Posterior cingulate gyrus (tissue), 11 donors: ENCODE measurements around the gene LOXHD1.

Experiments
- DNase-seq, 10 donors: peaks; one replicate each; pipeline versions ENCODE4 v3.0.0 to v3.0.0-alpha.2; 2020 to 2021; ENCODE audit warnings: mixed read lengths in 3 of 10
- intact Hi-C: fragments of 100-400 bp; cut with DNase I; formaldehyde crosslinking; loops from one replicate; pipeline ENCODE4 v1.15.1; 2023

The LOXHD1 gene

DNA sequence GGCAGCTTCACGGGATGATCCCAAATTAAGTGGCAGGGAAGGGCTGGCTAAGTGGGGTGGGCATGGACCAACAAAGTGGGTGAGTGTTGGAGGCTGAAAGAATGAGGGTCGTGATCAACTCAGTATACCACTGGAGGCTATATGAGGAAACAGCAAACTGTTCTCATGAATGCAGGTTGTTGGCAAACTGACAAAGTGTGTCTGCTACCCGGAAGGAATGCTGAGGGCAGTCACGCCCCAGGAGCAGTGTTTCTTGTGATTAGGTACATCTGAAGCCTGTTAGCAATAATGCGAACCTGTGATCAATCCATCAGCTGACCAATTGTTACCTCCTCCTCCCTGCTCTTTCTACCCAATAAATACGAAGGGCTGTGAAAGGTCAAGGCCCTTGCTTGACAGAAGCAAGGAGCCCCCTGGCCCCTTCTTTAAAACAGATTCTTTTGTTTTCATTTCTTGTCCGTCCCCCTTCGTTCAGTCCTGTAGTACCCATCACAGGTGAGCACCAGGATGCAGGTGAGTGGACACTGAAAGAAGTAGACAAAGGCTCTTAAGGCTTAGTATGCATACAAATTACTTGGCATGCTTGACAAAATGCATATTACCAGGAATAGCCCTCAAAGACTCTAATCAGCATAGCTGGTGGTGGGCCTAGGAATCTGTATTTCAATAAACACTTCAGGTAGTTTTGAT, 67.9 kb downstream of the LOXHD1 start:
- intact Hi-C loops: no loop called here
- no peak for DNase-seq

DNA sequence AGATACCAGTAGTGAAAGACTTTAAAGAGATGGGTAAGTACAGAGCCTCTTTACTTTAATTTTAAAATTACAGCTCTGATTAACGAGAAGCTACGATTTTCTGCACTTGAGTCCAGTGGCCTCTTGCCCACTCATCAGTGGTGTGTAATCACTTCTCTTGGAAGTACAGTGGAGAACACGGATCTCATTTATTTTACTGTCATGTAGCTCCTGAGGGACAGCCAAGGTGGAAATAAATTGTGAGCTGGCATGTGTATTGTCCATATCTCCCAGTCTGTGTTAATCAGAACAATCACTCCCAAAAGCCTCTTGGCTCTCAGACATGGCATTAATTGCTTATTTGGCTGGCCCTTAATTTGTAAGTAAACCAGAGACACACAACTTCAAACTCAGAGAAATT, 69.4 kb downstream of the LOXHD1 start:
- no peak for DNase-seq
- intact Hi-C loops: no loop called here

DNA sequence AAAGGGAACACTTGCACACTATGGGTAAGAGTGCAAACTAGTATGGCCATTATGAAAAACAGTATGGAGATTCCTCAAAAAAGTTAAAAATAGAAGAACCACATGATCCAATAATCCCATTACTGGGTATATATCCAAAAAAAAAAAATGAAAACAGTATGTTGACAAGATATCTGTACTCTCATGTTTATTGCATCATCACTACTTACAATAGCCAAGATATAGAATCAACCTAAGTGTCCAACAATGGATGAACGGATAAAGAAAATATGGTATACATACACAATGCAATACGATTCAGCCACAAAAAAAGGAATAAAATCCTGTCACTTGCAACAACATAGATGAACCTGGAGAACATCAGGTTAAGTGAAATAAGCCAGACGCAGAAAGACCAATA, 73.3 kb downstream of the LOXHD1 start:
- intact Hi-C loops: no loop called here
- DNase-seq: no peak

DNA sequence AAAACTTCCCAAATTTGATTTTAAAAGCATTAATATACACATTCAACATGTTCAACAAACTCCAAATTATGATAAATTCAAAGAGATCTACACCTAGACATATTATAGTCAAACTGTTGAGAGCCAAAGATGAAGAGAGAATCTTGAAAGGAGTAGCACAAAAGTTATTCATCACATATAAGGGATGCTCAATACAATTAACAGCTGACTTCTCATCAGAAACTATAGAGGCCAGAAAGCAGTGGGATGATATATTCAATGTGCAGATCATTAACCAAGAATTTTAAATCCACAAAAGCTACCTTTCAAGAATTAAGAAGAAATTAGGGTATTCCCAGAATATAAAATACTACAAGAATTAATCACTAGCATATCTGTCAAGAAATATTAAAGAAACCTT, 75.4 kb downstream of the LOXHD1 start:
- DNase-seq: no peak
- intact Hi-C loops: no loop called here

DNA sequence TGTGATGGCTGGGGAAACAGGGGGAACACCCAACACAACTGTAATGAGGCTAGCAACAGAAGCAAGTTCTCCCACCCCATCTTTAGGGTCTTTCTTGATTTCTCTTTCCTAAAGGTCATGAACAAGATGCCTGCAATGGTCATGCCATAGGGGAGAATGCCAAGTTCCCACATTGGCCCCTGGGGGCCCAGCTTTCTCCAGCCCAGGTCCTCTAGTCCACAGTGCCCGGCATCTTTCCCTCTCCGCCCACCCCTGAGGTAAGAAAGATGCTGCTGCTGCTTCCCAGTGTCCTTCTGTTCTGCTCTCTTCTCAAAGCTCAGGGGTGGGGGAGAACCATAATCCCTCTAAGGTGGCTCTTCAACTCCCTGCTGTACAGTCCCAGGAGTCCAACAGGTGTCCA, 78.0 kb downstream of the LOXHD1 start:
- no peak for DNase-seq
- intact Hi-C loops: no loop called here

DNA sequence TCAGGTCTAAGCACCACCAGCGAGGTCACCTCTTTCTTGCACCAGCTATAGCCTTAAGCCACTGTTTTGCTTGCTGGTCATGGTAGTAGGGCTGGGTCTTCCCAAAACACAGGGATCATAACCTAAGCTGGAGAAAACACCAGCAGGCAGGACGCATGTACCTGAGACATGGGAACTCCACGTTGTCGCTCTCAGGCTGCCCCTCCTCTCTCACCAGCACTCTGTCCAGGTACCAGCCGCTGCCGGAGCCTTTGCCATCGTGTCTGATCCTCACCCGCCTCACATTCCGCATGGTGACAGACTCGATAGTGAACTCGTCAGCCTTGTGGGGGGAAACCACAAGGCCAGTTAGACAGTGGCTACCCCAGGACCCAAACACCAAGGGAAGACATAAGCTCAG, 79.5 kb downstream of the LOXHD1 start:
- intact Hi-C loops: no loop called here
- DNase-seq: no peak

DNA sequence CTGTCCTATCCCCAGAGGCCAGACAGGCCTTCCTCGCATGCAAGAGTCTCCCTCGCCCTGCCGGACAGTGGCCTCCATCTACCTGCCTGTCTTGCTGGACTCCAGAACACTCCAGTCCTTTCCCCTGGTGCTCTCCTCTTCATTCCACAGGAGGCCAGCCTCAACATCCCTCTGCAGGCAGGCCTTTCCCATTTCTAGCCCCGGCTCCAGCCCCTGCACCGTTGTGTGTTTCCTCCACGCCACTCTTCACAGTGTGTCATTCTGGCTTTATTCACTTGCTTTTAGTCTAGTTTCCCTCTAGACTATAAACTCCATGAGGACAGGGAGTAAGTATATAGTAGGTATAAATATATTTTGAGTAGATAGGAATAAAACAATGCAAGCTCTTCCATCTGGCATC, 81.2 kb downstream of the LOXHD1 start:
- intact Hi-C loops: no loop called here
- DNase-seq: no peak

DNA sequence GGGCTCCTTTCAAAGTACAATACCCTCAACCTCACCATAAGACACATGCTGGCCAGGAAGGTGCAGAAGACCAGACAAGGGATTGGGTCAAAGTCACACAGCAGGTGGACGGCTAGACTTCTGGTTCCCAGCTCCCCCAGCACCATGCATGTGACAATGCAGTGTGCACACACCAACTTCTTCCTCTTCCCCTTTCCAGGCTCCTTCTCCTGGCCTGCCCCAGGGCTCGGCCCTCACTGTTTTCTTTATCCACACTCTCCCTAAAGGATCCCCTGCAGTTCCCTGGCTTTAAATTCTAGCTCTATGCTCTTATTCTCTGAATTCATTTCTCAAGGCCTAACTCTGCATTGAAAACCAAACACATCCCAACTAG, 82.3 kb downstream of the LOXHD1 start:
- intact Hi-C loops: no loop called here
- no peak for DNase-seq

DNA sequence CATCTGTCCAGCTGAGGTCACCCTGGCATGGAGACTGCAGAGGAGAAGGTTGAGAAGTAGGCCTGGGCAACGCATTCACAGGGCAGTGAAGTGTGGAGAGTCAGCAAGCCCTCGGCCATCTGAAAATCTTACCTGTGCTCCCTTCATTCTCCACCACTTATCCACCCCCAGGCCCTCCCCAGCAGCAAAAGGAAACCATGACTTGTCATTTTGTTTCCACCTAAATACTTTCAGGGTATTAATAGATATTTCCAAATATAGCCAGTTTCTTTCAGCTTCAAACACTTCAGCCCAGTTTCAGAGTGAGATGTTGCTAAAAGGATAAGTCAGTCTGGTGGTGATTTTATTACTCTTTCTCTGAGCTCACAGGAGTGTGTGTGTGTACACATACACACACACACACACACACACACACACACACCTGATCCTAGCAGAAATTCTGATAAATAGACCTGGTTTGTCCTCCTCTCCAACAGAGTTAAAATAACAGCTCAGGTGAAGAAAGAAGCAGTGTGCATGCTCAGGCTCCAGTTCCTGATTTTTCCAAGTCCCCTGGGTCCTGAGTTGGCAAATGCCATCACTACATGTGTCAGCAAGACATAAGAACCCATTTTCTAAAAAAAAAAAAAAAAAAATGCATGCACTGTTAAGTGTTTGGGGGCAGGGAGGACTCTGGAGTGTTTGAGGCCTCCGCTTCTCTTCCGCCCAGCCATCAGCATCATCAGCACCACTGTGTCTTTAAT, 82.8 kb downstream of the LOXHD1 start:
- intact Hi-C loops: no loop called here
- no peak for DNase-seq

DNA sequence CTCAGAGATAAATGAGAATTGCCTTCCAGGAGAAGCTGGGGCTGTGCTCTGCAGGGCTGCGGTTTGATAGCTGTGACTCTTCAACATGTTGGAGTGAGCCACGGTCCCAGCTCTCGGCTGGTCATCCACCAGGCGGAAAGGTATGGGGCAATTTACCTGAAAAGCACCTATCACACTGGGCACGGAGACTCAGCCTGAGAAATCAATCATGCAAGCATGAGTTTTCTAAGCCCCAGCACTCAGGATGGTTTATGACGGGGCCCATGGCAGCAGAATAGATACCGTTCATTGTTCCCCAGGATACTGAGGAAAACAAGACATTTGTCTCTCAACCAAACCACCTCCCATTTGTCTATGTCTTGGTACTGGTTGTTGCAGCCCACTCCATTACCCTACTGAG, 83.9 kb downstream of the LOXHD1 start:
- intact Hi-C loops: no loop called here
- DNase-seq: no peak

DNA sequence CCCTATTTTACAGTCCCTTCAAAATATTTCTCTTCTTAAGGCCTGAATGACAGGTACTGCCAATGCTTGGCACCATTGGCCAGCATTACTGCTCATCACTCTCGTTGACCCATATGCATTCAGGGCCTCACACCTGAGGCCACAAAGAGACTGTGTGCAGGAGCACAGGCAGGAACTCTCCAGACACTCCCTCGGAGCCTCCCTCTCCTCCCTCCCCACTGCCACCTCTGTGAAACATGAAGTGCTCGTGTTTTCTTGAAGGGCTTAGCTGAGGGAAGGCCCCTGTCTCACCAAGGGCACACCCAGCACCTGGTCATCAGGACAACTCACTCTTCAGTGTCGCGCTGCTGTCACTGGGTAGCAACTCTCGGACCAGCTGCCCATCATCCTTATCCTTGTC, 85.3 kb downstream of the LOXHD1 start:
- intact Hi-C loops: no loop called here
- DNase-seq: no peak

DNA sequence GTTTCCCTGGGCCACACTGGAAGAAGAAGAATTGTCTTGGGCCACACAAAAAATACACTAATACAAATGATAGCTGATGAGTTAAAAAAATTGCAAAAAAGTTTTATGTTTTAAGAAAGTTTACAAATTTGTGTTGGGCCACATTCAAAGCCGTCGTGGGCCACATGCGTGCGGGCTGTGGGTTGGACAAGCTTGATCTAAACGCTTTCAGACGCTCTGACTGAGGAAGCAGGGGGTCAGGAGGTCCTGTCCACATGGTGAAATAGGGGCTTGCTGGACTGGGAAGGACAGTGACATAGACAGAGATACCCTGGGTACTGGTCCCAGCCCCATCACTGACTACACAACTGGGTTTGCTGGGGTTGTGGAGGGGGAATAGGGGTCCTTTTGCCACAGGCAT, 86.4 kb downstream of the LOXHD1 start:
- no peak for DNase-seq
- intact Hi-C loops: no loop called here

DNA sequence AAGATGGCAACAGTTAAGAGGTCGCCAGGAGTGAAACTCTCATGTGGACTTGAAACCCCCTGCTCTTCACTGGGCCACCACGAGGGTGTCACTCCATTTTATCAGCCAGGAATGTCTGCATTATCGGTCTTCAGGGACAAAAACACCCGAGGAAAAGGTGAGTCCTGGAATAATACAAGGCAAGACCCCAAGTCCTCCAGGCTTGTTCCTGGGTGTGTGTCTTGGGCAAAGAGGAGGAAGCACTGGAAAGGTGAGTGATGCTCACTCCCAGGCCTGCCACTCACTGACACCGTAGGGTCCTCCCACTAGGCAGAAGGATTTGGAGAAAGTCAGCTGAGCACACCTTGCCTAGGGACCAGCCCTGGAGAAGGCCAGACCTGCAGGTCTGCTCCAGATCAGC, 86.9 kb downstream of the LOXHD1 start:
- intact Hi-C loops: no loop called here

DNA sequence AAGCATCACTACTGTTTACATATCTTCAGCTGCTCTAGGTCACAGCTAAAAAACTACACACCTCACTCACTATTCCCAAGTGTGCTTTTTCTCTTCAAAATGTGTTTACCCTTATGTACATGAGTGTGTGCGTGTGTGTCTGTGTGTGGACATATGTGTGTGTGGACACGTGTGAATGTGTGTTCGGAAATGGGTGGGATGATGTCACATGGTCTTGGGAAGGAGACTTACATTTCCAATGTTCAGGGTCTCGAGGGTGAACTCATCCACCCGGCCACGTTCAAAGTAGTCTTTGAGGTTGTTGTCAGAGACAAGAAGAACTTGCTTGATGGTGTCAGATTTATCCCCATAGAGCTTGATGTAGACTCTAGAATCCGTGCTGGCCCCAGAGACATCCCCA, 87.8 kb downstream of the LOXHD1 start:
- no peak for DNase-seq
- intact Hi-C loops: no loop called here

More for the DNA sequence above, 86.9 kb downstream of the LOXHD1 start:
- DNase-seq: no peak

DNA sequence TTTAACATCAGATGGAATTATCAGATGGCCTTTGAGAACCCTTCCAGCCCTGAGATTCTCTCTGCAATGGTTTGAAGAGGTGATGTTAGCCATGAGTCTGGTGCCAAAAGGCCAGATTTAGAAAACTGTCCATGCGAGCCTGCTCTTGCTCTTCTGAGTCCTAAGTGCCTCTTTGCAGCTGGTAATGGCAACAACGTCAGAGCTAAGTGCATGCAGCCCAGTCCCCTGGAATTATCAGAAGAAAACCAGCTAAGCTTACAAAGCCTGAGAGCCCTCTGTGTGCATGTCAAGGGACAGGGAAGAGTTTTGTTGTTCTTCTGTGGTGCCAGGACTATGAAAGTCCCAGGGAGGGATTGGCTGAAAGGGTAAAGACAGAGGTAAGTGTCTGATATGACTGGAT, 89.8 kb downstream of the LOXHD1 start:
- intact Hi-C loops: no loop called here
- no peak for DNase-seq

DNA sequence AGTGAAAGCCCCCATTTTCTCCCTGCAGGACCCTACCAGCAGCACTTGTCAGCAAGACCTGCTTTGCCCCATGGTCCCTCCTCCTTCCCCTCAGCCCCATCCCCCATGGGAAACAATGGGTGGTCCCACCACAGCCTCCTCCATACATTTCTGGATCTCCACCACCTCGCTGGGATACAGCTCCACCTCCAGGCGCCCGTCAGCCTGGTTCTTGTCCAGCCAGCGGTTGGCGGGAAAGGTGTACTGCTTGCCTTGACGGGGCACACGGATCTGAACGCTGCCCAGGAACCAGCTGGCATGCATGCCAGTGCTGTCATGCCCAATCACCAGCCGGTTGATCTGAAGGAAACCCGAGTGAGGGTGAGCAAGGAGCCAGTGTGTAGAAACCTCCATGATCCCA, 90.9 kb downstream of the LOXHD1 start:
- intact Hi-C loops: no loop called here
- DNase-seq: peak in 1 of 10 donors; percentile 68

DNA sequence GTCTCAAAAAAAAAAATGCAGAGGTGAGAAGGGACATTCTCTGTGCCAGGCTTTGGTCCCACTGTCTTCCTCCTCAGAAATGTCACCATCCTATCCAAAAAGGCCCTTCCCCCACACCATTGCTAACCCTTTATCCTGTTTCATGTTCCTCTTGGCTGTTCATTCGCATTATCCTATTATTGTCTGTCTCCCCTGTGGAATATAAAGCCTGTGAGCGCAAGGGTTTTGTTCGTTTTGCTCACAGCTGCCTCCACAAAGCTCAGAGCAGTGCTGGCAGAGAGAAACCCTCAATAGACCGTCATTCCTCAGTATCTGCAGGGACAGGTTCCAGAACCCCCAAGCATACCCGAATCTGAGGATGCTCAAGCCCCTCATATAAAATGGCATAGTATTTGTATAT, 91.8 kb downstream of the LOXHD1 start:
- intact Hi-C loops: no loop called here
- DNase-seq: no peak

DNA sequence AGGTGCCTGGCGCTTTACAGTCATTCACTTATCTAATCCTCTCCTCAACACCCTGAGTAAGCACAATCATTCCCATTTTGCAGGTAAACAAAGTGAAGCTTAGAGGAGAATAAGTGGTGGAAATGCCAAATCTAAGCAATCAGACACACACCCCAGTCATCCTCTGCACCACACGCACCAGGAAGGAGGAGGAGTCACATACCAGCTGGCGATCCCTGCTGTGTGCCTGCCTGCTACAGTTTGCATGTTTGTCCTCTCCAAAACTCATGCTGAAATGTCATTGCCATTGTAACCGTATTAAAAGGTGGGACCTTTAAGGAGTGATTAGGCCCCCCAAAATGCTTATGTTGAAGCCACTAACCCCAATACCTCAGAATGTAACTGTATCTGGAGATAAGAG, 93.7 kb downstream of the LOXHD1 start:
- intact Hi-C loops: no loop called here

DNA sequence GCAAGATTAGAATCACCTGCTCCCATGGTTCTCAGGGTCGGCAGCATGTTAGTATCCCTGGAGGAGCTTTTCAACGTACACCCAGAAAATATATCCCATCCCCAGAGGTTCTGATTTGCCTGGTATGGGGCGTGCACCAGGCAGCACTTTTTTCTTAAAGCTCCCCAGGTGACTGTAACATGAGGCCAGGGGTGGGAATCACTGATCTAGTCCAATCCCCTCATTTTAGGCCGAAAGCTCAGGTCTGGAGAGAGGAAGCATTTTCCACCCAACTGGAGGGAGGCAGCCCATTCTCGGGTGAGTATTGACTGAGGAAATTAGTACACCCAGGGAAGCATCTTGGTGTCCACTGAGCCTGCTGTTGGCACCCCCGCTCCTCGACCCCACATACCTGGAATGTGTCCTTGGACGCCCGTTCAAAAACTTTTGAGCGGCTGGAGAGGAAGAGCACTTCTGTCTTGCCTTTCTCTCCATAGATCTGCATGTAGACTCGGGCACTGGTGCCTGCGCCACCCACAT, 94.3 kb downstream of the LOXHD1 start:
- no peak for DNase-seq
- intact Hi-C loops: no loop called here

More for the DNA sequence above, 93.7 kb downstream of the LOXHD1 start:
- DNase-seq: no peak

DNA sequence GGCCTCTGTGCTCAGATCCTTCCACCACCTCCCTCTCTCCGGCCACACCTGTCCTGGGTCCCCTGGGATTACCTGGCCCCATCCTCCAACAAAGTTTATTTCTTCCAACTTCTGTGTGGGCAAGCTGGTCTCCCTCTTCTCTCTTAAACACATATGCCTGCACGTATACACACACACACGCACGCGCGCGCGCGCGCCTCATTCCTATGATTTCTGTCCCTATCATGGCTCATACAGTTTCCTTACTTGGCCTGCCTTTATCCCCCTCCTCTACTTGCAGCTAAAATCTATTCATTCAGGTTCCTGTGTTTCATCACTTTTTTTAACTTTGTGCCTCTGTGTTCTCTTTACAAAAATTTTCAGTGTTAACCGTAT, 96.4 kb downstream of the LOXHD1 start:
- no peak for DNase-seq
- intact Hi-C loops: no loop called here

DNA sequence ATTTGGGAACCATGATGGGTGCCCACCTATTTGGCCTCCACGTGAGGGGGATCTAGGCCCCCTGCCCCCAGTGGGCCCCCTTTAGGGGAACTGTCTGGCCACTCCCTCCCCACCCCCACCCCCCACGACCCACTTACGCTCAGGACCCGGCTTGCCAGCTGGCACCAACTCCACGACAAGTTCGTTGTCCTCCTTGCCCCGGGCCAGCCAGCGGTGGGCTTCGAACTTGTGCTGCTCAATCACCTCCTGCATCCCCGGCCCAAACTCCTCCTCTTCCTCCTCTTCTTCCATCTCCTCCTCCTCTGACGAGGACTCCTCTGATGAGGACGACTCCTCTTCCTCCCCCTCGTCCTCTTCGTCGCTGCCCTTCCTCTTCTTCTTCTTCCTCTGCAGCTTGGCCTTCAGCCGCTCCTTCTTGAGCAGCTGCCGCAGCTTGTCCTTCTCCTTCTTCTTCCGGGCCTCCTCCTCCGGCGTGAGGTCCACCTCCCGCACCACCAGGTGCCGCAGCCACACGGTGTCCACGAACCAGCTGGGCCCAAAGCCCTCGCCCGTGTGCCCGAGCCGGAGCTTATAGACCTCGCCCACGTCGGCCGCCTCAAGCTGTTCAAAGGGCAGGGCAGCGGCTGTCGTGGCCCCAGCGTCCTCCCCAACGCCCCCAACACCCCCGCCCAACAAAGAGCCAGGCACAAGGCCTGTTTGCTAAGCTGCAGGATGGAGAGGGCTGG, 96.9 kb downstream of the LOXHD1 start:
- DNase-seq: no peak
- intact Hi-C loops: loop anchor here (2.0 kb wide), 1 partner anchor 101 kb away; no protein-coding TSS in a partner anchor

DNA sequence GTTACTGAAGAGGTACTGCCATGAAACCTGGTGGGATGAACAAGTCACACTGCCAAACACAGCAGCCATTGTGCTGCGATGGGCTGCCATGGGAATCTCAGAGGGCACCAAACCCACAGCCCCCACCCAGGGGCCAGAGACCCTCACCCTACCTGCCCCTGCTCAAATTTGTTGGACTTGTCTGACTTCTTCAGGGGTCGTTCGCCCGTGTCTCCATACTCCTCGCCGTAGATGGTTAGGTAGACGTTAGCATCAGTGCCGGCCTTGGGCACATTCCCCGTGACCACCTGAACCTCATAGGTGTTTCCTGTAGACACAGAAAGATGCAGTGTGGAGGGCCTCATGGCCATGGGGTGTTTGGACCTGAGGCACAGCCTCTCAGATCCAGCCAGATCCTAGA, 97.7 kb downstream of the LOXHD1 start:
- intact Hi-C loops: loop anchor here (2.0 kb wide), 1 partner anchor 102 kb away; no protein-coding TSS in a partner anchor
- no peak for DNase-seq
